Liver (tissue), 9 donors: ENCODE measurements around the gene FAM227B. TPM values are rescaled to one million over a fixed set of nuclear protein-coding genes. Genes with fewer than 3 reads are reported as not detected.

ENCODE experiments used
- DNase-seq: peaks from one replicate; pipeline ENCODE4 v3.0.0-alpha.2; 2017; ENCODE audit warnings: low spot score
- H3K27ac ChIP-seq, 2 donors: one replicate each; pipeline ENCODE4 v1.7.0; 2013; ENCODE audit warnings: inconsistent platforms in 2 of 2, low read length in 2 of 2, control low read depth in 1 of 2, low read depth in 1 of 2, mild to moderate bottlenecking in 1 of 2
- H3K27me3 ChIP-seq, 4 donors: one replicate each; pipeline versions ENCODE4 v1.6.1 to v1.7.0; 2013; ENCODE audit warnings: low read length in 3 of 4, inconsistent platforms in 1 of 4, mild to moderate bottlenecking in 1 of 4, moderate library complexity in 1 of 4; ENCODE audit not compliant: control insufficient read depth in 4 of 4, insufficient read depth in 4 of 4
- H3K36me3 ChIP-seq, 4 donors: one replicate each; pipeline versions ENCODE4 v1.6.1 to v1.7.0; 2013; ENCODE audit warnings: low read length in 3 of 4, mild to moderate bottlenecking in 3 of 4, low read depth in 1 of 4, moderate library complexity in 1 of 4; ENCODE audit not compliant: control insufficient read depth in 4 of 4, insufficient read depth in 3 of 4
- H3K4me1 ChIP-seq, 4 donors: one replicate each; pipeline versions ENCODE4 v1.6.1 to v1.7.0; 2013; ENCODE audit warnings: low read length in 3 of 4, mild to moderate bottlenecking in 3 of 4, moderate library complexity in 1 of 4; ENCODE audit not compliant: control insufficient read depth in 4 of 4, insufficient read depth in 4 of 4
- H3K4me3 ChIP-seq, 3 donors: one replicate each; pipeline versions ENCODE4 v1.6.1 to v1.7.0; 2013; ENCODE audit warnings: low read length in 3 of 3, control low read depth in 1 of 3, low read depth in 1 of 3, mild to moderate bottlenecking in 1 of 3
- H3K9ac ChIP-seq, 2 donors: one replicate each; pipeline ENCODE4 v1.7.0; 2013; ENCODE audit warnings: low read length in 2 of 2, mild to moderate bottlenecking in 2 of 2, moderate library complexity in 2 of 2, control low read depth in 1 of 2, low read depth in 1 of 2
- H3K9me3 ChIP-seq, 4 donors: one replicate each; pipeline versions ENCODE4 v1.6.1 to v1.7.0; 2013; ENCODE audit warnings: low read length in 3 of 4; ENCODE audit not compliant: control insufficient read depth in 4 of 4
- EGR1 ChIP-seq, 2 donors: IDR thresholded peaks; 2 replicates each; pipeline ENCODE4 v1.6.1; 2016 to 2018; ENCODE audit warnings: antibody characterized with exemption in 2 of 2, low read depth in 2 of 2
- FOXA1 ChIP-seq: IDR thresholded peaks from 2 replicates; pipeline ENCODE4 v1.6.1; 2016; ENCODE audit warnings: antibody characterized with exemption
- FOXA2 ChIP-seq: IDR thresholded peaks from 2 replicates; pipeline ENCODE4 v1.6.1; 2016; ENCODE audit warnings: antibody characterized with exemption
- GABPA ChIP-seq, 2 donors: IDR thresholded peaks in 1 of 2; conservative IDR thresholded peaks in 1 of 2; 2 replicates each; pipeline ENCODE4 v1.6.1; 2016; ENCODE audit warnings: antibody characterized with exemption in 2 of 2, mild to moderate bottlenecking in 1 of 2, moderate library complexity in 1 of 2
- HNF4A ChIP-seq, 2 donors: conservative IDR thresholded peaks; 2 replicates each; pipeline ENCODE4 v1.6.1; 2016; ENCODE audit warnings: antibody characterized with exemption in 2 of 2, mild to moderate bottlenecking in 2 of 2
- HNF4G ChIP-seq: IDR thresholded peaks from 2 replicates; pipeline ENCODE4 v1.6.1; 2016; ENCODE audit warnings: antibody characterized with exemption
- JUND ChIP-seq, 2 donors: IDR thresholded peaks; 2 replicates each; pipeline ENCODE4 v1.6.1; 2016; ENCODE audit warnings: antibody characterized with exemption in 2 of 2
- NR2F2 ChIP-seq: IDR thresholded peaks from 2 replicates; pipeline ENCODE4 v1.6.1; 2016; ENCODE audit warnings: antibody characterized with exemption
- RAD21 ChIP-seq, 2 donors: IDR thresholded peaks; 2 replicates each; pipeline ENCODE4 v1.6.1; 2016; ENCODE audit warnings: antibody characterized with exemption in 2 of 2, mild to moderate bottlenecking in 2 of 2
- SP1 ChIP-seq: IDR thresholded peaks from 2 replicates; pipeline ENCODE4 v1.6.1; 2018; ENCODE audit warnings: antibody characterized with exemption, mild to moderate bottlenecking
- TAF1 ChIP-seq: conservative IDR thresholded peaks from 2 replicates; pipeline ENCODE4 v1.6.1; 2016; ENCODE audit warnings: antibody characterized with exemption, mild to moderate bottlenecking
- WGBS: extraction: QIAGEN DNeasy Blood & Tissue Kit; methylation state at CpG from one replicate; pipeline ENCODE4 v1.1.7; 2013; 5-methylcytosine and 5-hydroxymethylcytosine counted together
- polyA plus RNA-seq, 2 donors: library from polyadenylated mRNA; stranded (reverse) in 1 of 2; unstranded in 1 of 2; fragments of 200-250 nt in 1 of 2; fragments of >200 nt in 1 of 2; fragmentation: Nextera tagmentation in 1 of 2; extraction: Ambion mirVana in 1 of 2; gene quantifications; one replicate each; pipeline versions ENCODE4 v1.2.1 to v1.2.3, GENCODE V29; 2013 to 2015
- total RNA-seq, 2 donors: library from RNA; depleted of rRNA; stranded (reverse); fragments of >200 nt; gene quantifications; one replicate each; pipeline ENCODE4 v1.2.3, GENCODE V29; 2014
- TF ChIP-seq, protein P1 (sequence below): fragments of 150-350 bp; IDR thresholded peaks from 2 replicates; pipeline ENCODE4 v1.5.1; 2017; ENCODE audit warnings: improper control_type of control experiment, low read depth, low read length; ENCODE audit not compliant: missing input control
- TF ChIP-seq, protein P2 (sequence below): IDR thresholded peaks from 2 replicates; pipeline ENCODE4 v1.6.1; 2016; ENCODE audit warnings: antibody characterized with exemption
- TF ChIP-seq, protein P3 (sequence below): IDR thresholded peaks from 2 replicates; pipeline ENCODE4 v1.6.1; 2016; ENCODE audit warnings: antibody characterized with exemption, mild to moderate bottlenecking
- TF ChIP-seq, protein P4 (sequence below): IDR thresholded peaks from 2 replicates; pipeline ENCODE4 v1.6.1; 2016; ENCODE audit warnings: antibody characterized with exemption
- TF ChIP-seq, protein P5 (sequence below): IDR thresholded peaks from 2 replicates; pipeline ENCODE4 v1.6.1; 2016; ENCODE audit warnings: antibody characterized with exemption
- donor health status: healthy.
- donor health status: healthy.
- donor health status: healthy.
- donor health status: healthy.
- donor health status: healthy.

The FAM227B gene
- total and polyA plus RNA-seq, 4 donors = 1.3 to 5.1 (median 3.8) TPM

DNA sequence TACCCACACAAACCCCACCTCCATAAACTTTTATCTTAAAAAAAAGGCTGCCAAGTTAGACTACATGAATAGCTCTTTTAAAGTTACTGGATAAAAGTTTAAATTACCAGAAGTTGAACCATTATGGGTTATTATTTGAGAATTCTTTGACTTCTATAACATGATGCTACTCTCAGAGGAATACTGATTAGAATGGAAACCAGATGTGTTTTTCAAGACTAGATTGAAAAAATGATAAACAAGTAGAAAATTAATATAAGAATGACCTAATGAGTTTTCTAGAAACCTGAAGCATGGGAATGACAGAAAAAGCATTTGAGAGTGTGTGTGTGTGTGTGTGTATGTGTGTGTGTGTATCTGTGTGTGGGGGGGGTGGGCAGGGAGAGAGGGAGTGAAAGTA, 210.0 kb downstream of the FAM227B start:
- no peak for DNase-seq
- no peak overlapping the region for H3K27ac ChIP-seq
- TF ChIP-seq HNF4A (conservative IDR thresholded peaks at IDR 0.05) = no peak
- TF ChIP-seq, protein P1, sequence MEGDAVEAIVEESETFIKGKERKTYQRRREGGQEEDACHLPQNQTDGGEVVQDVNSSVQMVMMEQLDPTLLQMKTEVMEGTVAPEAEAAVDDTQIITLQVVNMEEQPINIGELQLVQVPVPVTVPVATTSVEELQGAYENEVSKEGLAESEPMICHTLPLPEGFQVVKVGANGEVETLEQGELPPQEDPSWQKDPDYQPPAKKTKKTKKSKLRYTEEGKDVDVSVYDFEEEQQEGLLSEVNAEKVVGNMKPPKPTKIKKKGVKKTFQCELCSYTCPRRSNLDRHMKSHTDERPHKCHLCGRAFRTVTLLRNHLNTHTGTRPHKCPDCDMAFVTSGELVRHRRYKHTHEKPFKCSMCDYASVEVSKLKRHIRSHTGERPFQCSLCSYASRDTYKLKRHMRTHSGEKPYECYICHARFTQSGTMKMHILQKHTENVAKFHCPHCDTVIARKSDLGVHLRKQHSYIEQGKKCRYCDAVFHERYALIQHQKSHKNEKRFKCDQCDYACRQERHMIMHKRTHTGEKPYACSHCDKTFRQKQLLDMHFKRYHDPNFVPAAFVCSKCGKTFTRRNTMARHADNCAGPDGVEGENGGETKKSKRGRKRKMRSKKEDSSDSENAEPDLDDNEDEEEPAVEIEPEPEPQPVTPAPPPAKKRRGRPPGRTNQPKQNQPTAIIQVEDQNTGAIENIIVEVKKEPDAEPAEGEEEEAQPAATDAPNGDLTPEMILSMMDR = no peak
- no peak for TF ChIP-seq NR2F2
- TF ChIP-seq, protein P2, sequence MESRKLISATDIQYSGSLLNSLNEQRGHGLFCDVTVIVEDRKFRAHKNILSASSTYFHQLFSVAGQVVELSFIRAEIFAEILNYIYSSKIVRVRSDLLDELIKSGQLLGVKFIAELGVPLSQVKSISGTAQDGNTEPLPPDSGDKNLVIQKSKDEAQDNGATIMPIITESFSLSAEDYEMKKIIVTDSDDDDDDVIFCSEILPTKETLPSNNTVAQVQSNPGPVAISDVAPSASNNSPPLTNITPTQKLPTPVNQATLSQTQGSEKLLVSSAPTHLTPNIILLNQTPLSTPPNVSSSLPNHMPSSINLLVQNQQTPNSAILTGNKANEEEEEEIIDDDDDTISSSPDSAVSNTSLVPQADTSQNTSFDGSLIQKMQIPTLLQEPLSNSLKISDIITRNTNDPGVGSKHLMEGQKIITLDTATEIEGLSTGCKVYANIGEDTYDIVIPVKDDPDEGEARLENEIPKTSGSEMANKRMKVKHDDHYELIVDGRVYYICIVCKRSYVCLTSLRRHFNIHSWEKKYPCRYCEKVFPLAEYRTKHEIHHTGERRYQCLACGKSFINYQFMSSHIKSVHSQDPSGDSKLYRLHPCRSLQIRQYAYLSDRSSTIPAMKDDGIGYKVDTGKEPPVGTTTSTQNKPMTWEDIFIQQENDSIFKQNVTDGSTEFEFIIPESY = no peak
- TF ChIP-seq TAF1 = no peak
- TF ChIP-seq, protein P3, sequence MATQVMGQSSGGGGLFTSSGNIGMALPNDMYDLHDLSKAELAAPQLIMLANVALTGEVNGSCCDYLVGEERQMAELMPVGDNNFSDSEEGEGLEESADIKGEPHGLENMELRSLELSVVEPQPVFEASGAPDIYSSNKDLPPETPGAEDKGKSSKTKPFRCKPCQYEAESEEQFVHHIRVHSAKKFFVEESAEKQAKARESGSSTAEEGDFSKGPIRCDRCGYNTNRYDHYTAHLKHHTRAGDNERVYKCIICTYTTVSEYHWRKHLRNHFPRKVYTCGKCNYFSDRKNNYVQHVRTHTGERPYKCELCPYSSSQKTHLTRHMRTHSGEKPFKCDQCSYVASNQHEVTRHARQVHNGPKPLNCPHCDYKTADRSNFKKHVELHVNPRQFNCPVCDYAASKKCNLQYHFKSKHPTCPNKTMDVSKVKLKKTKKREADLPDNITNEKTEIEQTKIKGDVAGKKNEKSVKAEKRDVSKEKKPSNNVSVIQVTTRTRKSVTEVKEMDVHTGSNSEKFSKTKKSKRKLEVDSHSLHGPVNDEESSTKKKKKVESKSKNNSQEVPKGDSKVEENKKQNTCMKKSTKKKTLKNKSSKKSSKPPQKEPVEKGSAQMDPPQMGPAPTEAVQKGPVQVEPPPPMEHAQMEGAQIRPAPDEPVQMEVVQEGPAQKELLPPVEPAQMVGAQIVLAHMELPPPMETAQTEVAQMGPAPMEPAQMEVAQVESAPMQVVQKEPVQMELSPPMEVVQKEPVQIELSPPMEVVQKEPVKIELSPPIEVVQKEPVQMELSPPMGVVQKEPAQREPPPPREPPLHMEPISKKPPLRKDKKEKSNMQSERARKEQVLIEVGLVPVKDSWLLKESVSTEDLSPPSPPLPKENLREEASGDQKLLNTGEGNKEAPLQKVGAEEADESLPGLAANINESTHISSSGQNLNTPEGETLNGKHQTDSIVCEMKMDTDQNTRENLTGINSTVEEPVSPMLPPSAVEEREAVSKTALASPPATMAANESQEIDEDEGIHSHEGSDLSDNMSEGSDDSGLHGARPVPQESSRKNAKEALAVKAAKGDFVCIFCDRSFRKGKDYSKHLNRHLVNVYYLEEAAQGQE = no peak
- TF ChIP-seq FOXA2 = no peak
- no peak for TF ChIP-seq GABPA (IDR thresholded peaks at IDR 0.05 in 1 of 2, conservative IDR thresholded peaks at IDR 0.05 in 1 of 2)
- TF ChIP-seq, protein P4, sequence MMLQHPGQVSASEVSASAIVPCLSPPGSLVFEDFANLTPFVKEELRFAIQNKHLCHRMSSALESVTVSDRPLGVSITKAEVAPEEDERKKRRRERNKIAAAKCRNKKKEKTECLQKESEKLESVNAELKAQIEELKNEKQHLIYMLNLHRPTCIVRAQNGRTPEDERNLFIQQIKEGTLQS = no peak
- TF ChIP-seq EGR1 (IDR thresholded peaks at IDR 0.05; ENCODE audit: low read depth in 2 of 2) = no peak
- TF ChIP-seq RAD21 (IDR thresholded peaks at IDR 0.05) = no peak
- no peak for TF ChIP-seq JUND (IDR thresholded peaks at IDR 0.05)
- no peak for TF ChIP-seq FOXA1
- H3K27me3 ChIP-seq = no peaks in the 10 kb centered on the region
- H3K4me1 ChIP-seq = peaks cover 0 to 1% (median 0%) of the 10 kb centered on the region in 4 donors
- no peak overlapping the region for H3K4me3 ChIP-seq
- H3K9ac ChIP-seq = no peak overlapping the region
- no peaks in the 10 kb centered on the region for H3K9me3 ChIP-seq
- H3K36me3 ChIP-seq = no peaks in the 10 kb centered on the region

DNA sequence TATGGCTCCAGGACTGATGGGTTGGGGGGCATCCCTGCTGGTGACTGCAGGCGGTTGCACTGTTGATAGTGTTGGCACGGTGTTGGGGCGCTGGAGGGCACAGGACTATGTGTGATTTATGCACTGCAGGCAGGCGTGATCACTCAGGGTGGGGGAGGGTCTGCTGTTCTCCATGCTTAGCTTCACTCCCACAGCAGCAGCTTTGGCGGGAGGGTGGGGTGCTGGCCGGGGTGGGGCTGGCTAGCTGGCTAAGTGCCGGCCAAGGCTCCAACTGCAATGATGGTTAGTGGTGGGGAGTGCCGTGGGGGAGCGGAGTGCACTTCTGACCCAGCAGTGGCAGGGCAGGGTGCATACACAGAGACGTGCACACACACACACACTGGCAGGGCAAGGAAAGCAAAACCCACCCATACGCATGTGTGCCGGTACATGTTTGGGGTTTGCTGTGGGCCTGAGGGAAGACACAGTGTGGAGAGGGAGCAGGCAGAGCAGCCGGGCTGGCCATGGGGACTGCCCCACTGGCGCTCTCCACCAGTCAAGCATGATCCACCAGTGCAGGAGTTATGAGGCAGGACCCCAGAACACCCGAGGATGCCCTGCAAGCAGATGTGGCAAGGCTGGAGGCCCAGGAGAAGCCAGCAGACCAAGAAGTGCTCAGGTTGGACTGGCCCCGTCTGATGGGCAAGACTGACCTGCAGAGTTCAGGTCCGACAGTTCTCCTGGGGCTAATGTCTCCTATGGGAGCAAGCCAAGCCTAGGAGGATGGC, 214.1 kb downstream of the FAM227B start:
- no peaks in the 10 kb centered on the region for H3K9me3 ChIP-seq
- H3K27me3 ChIP-seq = no peaks in the 10 kb centered on the region
- no peaks in the 10 kb centered on the region for H3K36me3 ChIP-seq
- no peak overlapping the region for H3K27ac ChIP-seq
- DNase-seq = no peak
- no peaks in the 10 kb centered on the region for H3K4me1 ChIP-seq
- 91% methylated on average over 17 of the region's 17 CpGs for WGBS
- TF ChIP-seq JUND (IDR thresholded peaks at IDR 0.05) = no peak
- no peak for TF ChIP-seq TAF1
- no peak for TF ChIP-seq FOXA1
- TF ChIP-seq, protein P3 = no peak
- TF ChIP-seq GABPA (IDR thresholded peaks at IDR 0.05 in 1 of 2, conservative IDR thresholded peaks at IDR 0.05 in 1 of 2) = no peak
- TF ChIP-seq EGR1 (IDR thresholded peaks at IDR 0.05; ENCODE audit: low read depth in 2 of 2) = no peak
- TF ChIP-seq, protein P5, sequence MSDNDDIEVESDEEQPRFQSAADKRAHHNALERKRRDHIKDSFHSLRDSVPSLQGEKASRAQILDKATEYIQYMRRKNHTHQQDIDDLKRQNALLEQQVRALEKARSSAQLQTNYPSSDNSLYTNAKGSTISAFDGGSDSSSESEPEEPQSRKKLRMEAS = no peak
- TF ChIP-seq FOXA2 = no peak
- TF ChIP-seq RAD21 (IDR thresholded peaks at IDR 0.05) = no peak
- no peak for TF ChIP-seq SP1
- TF ChIP-seq HNF4G = no peak
- no peak overlapping the region for H3K4me3 ChIP-seq
- H3K9ac ChIP-seq = no peak overlapping the region
